Measurements from ENCODE around the gene PDZK1.
"Not testable (repeated sequence)": the region's sequence is repeated elsewhere in the genome, so short reads cannot be mapped to it uniquely, and the experiment has no call there.

PDZK1 gene

DNA sequence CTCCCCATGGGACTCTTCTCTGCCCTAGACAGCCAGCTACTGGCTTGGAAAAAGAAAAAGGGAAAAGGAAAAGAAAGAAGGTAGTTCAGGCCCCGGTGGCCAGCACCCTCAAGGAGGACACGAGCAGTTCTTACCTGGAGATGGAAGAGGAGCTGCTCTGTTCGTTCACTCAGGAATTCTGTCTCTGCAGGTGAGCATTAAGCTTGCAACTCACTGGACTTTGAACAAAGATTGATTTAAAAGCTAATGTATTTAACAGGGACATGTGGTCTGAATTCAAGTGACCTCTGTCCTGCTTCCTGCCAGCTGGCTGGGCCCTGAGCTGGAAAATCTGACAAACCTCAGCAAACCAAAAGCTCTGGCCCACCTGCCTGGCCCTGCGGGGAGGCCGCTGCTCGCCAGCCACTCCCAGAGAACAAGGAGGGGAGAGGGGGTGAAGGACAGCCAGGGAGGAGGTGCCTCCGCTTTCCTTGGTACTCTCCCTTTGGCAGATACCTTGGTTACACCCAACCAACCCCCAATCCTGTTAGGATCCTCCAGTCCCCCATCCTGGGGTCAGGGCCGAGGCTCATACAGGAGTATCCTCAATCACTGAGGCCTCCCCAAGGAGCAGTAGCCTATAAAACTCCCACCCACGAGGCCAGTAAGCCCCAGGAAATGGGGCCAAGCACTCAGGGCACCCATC, at the start of gene PDZK1:
Gene PDZK1, minus strand, starts transcription at position 186 of the 685 bp plus-strand sequence. CDS start 19,347 bp downstream, outside the sequence.
- DNase-seq, result no peak

DNA sequence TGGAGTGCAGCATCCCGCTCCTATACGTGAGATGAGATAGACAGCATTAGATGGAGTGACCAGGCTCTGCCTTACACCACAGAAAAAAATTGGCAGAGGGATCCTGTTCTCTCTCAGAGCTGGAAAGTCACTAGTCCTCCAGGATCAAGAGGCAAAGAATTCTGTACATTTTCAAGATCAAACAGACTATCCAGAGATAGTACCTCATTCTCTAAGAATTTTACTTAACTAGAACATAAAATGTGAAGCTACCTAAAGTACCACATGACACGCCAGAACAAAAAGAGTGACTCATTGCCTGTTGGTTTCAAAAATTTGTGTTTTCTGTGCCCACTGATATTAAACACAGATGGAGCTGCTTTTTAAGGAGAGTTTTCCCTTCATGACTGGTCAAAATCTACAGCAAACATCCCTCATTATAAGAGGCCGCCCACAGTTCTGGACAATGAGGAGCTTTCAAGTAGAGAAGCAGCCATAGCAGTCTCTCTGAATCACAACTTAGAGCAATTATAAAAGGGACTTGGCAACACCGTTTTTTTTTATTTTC, 44.4 kb upstream of the PDZK1 start:
- DNase-seq, result peak; percentile 67 to 71 (median 71)

DNA sequence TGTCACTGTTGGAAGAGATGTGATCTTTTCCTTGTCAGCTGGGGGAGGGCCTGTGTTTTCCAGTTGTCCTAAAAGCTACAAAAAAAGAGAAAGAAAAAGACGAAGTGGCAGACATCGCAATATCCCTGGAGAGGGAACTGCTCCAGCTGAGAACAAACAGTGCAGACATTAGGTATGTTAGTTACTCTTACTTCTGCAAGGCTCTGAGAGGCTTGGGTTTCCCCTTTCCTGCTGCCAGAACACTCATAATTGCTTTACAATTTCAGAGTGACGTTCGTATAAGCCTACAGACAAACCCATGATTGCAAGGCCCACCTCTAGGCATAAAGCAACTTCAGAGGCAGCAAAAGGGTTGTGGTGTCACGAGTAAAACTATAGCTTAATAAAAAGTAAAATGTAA, 43.3 kb upstream of the PDZK1 start:
- DNase-seq, result peak; percentile 51 to 65 (median 60)

DNA sequence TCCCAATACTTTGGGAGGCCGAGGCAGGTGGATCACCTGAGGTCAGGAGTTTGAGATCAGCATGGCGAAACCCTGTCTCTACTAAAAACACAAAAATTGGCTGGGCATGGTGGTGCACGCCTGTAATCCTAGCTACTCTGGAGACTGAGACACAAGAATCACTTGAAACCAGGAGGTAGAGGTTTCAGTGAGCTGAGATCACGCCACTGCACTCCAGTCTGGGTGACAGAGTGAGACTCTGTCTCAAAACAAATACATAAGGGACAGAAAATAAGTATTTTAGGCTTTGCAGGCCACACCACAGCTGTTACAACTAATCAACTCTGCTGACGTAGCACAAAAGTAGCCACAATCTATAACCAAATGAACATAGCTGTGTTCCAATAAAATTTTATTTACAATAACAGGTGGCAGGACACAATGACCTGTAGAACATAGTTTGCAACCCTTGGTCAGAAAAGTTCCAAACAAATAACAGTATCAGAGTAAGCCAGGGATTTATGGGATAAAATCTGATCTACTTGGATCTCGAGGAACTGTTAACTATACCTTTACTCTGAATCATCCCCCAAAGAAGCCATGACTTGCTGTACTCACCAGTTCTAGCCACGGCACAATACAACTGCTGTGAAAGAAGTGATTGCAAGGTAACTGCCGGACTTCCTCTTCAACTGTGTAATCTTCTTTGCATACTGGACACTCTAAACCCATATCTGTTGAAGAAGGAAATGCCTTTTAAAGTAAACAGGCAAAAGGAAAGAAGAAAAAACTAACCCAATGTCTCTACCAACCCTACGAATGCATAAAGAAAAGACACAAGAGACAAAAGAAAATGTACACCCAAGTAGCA, 40.5 kb upstream of the PDZK1 start:
- DNase-seq, result no peak

DNA sequence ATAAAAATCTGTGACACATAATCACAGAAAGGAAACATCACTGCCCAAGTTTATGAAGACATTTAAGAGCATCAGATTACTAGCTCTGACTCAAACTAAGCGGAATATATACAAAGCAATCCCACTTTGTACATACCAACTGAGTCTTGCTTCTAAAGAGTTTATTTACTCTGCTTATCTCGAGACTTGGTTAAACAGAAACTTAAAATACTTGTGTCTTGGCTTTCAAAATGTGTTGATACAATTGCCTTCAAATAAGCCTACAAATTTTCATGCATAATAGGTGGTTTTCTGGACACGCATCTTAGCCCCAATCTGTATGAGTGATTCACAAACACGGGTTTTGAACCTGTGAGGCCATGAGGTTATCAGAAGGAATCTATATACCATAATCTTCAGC, 33.1 kb upstream of the PDZK1 start:
- no peak for DNase-seq

DNA sequence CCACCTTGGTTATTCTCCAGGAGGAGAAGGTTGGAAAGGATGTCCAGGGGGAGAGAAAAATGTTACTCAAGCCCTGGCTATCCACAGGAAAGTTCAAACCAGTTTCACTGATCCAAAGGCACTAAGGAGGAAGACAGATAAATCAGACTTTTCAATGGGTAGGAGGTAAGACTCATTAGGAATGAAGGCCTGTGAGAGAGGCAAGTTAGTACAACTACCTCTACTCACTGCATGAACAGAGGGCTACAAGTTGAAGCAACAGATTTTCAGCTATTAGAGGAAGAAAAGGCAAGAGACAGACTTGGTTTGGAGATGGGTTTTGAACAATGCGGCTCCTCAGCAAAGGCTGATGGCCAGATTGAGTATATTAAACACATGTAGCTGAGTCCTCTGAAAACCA, 29.0 kb upstream of the PDZK1 start:
- no peak for DNase-seq

DNA sequence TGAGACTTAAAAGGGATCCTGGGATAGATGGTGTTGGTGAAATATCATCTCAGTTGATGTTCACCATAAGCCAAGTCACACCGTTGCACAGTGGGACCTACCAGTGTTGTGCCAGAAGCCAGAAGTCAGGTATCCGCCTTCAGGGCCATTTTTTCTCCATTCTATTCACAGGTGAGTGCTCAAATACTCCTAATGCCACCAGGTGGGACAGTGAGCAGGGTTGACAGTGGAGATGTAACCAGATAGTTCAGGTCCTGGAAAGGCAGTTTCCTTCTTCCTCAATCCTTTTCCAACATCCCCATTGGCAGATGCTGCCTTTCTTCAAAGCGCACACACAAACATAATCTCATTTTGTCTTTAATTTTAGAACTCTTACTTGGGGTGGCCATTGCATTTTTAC, 23.7 kb upstream of the PDZK1 start:
- DNase-seq, result no peak

DNA sequence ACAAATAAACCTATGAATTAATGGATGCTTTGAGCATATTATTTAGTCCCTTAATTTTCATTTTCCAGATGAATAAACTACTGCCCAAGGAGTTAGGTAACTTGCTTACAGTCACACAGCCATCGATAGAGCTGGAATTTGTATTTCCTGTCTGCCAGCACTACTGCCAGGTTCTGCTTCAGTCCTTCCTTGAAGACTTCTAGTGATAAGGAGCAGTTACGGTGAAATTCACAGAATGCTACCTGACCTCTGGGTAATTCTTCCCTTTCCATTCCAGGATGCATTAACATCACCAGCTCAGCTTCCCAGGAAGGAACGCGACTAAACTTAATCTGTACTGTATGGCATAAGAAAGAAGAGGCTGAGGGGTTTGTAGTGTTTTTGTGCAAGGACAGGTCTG, 23.3 kb upstream of the PDZK1 start:
- DNase-seq, result no peak

DNA sequence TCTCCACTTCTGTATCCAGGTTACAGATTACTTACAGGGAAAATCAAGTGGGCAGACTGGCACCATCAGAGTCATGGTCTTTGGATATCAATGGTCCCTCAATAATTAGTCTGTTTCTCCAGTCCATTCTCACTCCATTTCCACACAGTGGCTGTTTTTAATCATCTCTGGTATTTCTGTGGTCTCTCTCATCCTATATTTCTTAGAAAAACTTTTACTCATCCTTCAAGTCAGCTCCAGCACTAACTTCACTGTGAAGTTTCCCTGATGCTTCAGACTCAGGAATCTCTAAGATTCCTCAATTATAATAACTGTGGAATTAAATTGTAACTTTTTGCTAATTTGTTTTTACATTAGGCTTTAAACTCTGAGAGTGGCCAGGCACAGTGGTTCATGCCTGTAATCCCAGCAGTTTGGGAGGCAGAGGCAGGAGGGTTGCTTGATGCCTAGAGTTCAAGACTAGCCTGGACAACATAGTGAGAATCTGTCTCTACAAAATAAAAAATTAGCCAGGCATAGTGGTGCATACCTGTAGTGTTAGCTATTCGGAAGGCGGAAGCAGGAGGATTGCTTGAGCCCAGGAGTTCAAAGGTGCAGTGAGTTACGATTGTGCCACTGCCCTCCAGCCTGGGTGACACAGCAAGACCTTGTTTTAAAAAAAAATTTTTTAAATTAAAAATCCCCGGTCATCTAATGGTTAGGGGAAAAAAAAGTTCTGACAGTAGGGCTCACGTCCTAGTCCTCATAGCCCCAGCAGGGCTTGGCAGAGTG, 22.7 kb upstream of the PDZK1 start:
- DNase-seq, result no peak

DNA sequence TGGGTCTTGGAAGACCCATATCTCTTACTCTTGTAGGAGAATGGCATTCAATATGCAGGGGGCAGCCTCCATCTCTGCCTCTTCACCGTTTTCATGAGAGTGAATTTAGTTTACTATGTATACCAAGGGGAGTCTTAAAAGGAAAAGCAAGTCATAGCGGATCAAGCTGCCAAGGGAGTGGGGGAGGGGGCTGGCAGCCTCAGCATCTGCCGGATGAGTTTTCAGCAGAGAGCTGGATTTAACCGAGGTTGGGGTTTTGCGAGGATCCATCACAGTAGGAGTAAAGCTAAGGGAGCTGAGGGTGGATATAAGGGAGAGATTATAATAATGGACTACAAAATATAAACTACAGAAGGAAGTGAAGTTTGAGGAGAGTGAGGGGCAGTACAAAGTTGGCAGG, 22.0 kb upstream of the PDZK1 start:
- DNase-seq, result no peak

DNA sequence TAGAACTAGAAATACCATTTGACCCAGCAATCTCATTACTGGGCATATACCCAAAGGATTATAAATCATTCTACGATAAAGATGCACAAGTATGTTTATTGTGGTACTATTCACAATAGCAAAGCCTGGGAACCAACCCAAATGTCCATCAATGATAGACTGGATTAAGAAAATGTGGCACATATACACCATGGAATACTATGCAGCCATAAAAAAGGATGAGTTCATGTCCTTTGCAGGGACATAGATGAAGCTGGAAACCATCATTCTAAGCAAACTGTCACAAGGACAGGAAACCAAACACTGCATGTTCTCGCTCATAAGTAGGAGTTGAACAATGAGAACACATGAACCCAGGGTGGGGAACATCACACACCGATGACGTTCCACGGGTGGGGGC, 19.0 kb upstream of the PDZK1 start:
- DNase-seq, result not testable (repeated sequence)

DNA sequence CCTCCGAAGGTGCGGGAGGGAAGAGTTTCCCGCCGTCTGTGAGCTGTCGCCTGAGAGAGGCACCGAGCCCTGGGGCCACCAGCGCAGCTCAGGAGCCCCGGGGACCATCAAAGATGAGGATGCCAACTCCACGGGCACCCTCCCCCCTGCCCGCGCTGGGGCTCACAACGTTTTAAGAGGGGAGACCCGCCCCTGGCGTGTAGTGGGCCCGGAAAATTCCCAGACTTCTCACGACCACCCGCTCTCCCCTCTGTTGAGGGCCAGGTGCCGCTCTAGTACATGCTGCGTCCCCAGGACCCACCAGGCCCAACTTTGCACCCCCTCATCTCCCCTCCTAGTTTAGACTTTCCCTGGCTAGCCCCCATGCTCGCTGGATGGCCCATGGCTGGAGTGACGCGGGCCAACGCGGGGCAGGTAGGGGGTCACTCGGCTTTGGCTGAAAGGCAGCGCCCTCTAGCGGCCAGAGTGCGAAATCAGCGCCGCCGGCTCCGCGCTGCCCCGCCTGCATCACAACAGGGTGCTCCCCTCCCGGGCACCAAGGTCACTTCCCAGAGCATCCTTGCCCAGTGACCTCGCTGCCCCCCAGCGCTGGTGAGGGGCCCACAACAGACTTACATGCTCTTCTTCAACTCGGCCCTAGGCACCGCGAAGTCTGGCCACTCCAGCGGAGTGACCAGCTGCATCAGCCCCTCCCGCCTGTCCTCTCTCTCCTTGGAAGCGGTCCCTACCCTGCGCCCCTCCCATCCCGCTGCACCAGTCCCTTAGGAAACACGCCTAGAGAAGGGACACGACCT, 13.9 kb upstream of the PDZK1 start:
- DNase-seq, result peak; percentile 68 to 84 (median 75)

DNA sequence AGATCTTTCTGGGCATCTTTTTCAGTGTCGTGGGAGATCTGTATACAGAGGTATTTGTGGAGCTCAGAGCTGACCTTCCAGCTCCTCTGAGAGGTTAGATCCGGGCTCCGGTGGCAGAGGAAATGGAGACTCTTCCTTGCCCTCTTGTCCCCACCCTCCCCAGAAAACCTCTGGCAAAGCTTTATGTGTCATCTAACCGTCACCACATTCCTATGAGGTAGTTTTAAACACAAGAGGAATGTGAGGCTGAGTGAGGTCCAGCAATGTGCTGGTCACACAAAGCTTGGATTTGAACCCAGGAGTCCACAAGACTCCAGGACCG, 13.3 kb upstream of the PDZK1 start:
- DNase-seq, result no peak

DNA sequence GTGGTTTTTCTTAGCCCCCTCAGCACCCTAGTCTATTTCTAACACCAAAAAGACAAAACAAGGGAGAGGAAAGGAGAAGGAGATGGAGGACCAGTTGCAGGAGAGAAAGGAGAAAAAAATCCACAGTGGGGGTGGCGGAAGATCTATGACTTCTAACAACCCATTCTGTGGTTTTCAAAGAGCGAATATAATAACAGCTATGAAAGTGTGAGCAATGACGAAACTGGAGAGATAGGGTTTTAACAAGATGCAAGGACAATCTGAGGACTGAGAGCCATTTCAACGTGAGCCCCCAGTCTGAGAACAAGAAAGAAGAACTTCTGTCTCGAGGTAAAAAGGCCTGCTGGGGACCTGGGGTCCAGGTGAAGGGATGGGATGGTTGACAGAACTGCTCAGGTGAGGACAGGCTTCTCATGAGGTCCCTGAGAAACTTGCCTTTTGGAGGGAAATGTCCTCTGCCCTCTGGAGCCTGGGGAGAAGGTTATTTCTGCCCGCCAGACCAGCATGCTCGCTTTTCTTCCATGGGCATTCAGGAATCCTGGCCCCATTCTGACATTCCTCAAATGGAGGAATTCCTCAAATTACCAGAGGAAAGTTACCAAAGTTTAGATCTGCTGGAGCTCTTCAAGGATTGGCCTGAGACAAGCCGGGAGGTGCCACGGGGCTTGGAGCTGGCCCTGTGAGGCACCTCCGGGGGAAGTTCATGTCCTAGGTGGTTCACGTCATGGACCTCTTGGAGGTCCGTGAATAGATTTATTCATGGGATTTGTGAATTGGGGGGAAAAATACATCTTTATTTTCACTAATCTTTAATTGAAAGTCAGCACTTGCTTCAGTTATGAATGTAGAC, 12.3 kb upstream of the PDZK1 start, which contains the start of gene CD160:
Gene CD160, plus strand, starts transcription at position 270 of the 850 bp plus-strand sequence. CDS start 8,829 bp downstream, outside the sequence.
- no peak for DNase-seq

DNA sequence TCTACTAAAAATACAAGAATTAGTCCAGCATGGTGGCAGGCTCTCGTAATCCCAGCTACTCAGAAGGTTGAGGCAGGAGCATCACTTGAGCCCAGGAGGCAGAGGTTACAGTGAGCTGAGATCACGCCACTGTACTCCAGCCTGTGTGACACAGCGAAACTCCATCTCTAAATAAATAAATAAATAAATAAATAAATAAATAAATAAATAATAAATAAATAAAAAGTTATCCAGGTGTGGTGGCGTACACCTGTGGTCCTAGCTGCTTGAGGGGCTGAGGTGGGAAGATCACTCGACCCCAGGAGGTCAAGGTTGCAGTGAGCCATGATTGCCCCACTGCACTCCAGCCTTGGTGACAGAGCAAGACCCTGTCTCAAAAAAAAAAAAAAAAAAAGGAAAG, 11.3 kb upstream of the PDZK1 start:
- not testable (repeated sequence) for DNase-seq

DNA sequence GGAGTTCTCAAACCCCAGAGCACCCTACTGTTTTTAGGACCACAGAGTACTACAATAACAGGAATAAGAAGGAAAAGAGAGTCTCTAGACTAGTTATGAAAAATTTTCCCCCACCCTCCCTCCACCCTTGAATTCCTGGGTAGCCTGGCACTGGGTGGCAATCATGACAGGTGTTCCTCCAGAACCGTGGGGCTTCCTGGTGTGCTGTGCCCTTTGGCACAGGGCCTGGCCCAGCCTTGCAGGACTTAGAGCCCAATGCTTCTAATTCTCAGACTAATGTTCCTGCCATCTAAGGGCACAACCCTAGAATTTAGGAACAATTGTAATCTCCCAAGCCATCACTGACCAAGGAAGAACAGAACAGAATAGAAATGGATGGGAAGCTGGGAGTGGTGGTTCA, 10.7 kb upstream of the PDZK1 start:
- DNase-seq, result no peak

DNA sequence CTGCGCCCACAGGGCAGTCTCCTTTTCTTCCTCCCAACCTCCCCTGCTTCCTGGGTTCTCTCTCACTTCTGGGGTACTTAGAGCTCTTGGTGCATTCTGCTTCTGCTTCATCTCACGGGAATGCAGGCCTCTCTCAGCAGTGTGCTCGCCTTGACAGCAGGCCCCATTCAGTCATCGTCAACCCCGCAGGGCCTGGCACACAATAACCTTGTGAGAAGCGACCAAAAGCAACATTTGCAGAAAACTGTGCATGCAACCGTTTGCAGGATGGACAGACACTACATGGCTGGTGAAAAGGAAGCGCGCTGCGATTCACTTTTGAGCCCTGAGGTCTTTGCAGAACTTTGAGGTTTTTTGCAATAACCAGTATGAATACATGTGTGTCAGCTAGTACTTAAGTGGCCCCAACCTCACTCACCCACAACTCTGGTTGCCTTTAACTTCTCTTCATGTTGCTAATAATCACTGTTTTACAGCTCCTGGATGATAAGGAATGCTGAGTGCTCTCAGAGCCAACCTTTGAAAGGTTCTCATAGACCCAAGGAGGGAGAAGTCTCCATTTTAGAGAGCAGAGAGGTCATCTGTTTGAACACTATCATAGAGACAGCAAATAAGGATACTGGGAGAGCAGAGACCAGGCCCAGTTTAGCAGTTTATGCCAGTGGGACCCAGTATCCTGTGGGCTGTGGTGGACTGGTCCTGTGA, 9.6 kb upstream of the PDZK1 start:
- no peak for DNase-seq

DNA sequence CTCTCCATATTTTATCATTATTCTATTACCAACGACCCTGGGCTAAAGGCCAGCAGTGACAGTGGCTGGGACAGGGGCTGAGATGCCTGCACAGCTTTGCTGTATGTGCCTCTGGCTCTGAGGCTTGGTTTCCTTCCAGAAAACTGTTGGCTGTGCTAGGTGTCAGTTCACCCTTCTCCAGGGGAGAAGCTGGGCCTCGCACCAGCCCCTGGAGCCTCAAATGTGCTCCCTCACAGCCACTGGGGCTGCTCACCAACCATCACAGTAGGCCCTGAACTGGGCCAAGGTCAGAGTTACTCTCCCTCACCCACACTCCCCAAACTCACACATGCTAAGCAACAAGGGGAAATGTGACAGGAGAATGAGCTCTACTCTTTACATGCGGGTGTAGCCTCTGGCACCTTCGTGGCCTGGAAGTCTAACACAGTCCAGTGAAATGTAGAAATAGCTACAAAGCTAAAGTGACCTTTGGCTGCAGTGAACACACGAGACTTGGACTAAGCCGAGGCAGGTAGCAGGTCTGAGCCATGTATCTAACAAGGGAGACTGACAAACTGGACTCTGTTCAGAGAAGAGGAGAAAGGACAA, 7.5 kb upstream of the PDZK1 start:
- DNase-seq, result no peak

DNA sequence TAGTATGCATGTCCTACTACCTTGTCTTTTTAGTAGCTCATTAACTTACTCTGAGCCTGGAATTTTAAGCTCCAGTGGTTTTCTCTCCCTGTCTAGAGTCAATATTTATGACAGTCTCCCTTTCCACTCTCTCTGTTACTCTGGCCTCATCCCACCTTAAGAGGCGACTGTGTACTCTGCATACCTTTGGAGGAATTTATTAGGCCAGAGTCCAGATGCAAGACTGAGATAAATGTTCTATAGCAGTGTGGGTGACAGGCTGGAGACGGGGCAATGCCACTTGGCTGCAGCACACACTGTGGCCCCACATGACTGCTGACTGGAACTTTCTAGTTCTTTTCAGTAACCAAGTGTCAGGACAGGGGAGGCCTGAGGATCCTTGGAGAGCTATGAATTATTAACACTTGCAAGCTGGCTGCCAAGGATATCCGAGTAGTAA, 4.1 kb upstream of the PDZK1 start:
- DNase-seq, result no peak

DNA sequence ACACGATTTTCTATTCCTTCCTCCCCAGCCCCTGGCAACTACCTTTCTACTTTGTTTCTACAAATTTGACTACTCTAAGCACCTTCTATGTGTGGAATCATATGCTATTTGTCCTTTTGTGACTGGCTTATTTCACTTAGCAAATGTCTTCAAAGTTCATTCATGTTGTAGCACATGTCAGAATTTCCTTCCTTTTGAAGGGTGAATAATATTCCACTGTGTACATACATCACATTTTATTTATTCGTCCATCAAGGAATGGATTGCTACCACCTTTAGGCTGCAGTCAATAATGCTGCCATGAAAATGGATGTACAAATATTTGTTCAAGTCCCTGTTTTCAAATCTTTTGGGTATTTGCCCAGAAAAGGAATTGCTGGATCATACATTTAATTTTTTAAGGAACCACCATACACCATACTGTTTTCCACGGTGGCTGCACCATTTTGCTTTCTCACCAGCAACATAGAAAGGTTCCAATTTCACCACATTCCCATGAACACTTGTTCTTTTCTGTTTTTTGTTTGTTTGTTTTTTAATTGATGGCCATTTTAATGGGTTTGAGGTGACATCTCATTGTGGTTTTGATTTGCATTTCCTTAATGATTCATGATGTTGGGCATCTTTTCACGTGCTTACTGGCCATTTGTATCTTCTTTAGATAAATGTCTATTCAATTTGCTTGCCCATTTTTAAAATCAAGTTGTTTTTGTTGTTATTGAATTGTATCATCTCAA, 3.3 kb upstream of the PDZK1 start:
- no peak for DNase-seq
